UCSD-AML1 (cell line): Measurements from ENCODE around the gene ENG.
A peak's percentile ranks its signal among the peaks of the same experiment; 100 is the strongest.

ENCODE experiments used
- DNase-seq: peaks from one replicate; lab custom pipeline; 2025; ENCODE audit not compliant: unreplicated experiment; lab: John Stamatoyannopoulos, UW

ENG gene

DNA sequence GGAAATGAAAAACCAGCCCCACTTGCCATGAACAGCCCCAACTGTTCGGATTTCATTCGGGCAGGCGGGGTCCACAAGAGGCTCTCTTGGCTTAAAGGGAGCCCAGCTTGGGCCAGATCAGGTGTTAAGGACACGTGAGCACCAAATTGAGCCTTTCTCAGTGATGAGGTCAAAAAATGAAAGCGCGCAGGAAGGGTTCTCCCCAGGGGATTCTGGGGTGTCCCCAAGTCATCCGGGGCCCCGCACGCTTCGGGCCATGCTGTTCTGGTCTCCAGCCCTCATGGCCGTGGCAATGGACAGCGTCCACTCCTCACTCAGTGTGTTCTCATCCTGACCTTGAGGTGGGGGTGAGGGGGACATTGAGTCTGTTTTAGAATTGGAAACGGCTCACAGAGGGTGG is 12.1 kb upstream of the ENG start:
- DNase-seq, result no peak

DNA sequence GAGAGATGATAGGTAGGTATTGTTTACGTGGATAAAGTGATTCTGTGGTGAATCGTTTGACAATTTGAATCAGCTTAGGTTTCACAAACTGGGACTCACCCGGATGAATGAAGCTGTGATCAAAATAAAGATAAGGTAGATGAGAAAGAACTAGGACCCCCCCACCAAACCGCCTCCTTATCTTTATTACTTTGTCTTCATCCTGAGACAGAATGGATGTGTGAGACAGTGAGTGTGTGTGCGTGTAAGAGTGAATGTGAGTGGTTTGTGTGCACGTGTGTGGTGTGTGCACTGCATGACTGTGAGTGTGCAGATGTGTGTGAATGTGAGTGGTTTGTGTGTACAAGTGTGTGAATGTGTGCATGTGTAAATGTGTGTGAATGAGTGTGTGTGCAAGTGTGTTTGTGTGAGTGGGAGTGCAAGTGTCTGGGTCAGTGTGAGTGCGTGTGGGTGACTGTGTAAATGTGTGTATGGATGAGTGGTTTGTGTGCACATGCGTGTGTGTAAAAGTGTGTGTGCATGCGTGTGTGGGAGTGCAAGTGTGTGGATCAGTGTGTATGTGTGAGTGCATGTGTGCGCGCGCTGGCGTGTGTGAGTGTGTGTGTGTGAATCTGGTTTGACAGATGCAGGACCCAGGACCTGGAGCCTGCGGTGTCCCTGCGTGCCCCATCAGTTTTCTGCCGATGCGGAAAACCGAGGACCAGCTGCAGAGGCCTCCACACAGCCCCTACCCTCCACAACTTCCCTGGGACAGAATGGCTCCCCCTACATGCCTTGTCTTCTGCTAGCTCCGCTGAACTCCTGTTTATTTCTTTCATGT is 11.4 kb upstream of the ENG start:
- no peak for DNase-seq

DNA sequence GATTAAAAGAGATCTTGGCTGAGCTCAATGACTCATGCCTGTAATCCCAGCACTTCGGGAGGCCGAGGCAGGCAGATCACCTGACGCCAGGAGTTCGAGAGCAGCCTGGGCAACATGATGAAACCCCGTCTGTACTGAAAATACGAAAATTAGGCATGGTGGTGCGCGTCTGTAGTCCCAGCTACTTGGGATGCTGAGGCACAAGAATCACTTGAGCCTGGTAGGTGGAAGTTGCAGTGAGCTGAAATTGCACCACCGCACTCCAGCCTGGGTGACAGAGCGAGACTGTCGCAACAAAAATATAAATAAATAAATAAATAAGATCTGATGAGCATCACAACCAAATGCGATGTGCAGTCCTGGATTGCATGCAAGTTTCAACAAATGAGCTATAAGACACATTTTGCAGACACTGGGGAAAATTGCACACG is 8.7 kb upstream of the ENG start:
- no peak for DNase-seq

DNA sequence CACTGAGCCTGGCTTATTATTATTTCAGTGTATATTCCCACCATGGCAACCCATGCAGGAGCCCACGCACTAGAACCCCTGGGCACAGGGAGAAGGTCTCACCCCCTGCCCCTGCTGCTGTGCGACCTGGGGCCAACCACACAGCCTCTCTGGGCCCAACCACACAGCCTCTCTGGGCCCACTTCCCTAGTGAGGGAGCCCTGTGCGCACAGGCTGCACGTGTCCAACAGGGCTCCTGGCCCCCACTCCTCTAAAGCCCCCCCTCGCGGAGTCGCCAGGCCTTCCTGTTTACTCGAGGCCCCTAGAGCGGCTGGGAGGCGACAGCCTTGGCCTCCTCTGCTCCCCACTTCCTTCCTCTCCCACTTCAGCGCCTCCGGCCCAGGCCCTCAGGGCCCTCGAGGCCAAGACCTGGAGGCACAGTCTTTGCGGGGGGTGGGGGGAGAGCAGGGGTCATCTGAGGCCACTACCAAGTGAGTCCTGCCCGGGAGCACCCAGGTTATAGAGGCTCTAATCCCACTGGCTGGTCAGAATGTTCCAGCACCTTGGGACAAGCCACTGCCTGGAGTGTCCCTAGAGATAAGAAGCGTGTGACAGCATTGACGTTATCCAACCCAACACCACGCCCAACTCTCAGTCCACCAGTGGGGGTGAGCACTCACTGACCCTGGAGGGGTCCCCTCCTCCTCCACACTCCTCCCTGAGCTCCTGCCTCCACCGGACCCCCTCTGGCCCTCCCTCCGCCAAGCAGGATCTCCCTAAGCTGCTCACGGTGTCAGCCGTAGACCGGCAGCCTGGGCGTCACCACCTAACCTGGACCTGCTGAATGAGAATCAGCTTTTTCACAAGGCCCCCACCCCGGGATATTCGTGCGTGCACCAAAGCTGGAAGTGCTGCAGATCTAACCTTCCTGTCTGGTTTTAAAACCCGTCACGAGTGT is 7.9 kb upstream of the ENG start:
- DNase-seq, result peak; percentile 96

DNA sequence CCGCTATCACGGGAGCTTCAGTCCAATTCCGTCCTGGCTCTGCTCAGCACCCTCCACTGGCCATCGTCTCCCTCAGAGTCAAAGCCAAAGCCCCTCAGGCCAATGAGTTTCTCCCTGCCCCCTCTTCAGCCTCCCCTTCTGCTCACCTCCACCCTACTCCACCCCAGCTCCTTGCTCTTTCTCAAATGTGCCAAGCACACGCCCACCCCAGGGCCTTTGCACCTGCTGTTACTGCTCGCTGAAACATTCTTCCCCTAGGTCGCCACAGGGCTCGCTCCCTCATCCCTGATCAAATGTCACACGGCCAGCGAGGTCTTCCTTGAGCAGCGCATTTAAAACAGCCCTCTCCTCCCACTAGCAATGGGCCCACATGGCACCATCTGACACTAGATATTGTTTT is 6.3 kb upstream of the ENG start:
- no peak for DNase-seq

DNA sequence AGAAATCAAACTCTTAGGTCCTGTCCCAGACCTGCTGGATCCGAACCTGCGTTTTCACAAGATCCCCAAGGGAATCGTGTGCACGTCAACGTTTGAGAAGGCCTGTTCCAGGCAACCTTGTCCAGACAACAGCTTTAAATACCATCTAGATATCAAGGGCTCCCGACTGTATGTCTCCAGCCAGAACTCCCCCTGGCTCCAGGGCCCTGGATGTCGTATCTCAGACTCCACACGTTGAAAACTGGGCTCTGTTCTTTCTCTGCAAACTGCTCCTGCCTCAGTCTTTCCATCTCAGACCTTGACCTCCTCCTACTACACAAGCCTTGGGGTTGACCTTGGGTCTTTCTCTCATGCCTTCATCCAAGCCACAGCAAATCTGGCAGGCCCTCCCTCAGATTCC is 5.8 kb upstream of the ENG start:
- DNase-seq, result no peak

DNA sequence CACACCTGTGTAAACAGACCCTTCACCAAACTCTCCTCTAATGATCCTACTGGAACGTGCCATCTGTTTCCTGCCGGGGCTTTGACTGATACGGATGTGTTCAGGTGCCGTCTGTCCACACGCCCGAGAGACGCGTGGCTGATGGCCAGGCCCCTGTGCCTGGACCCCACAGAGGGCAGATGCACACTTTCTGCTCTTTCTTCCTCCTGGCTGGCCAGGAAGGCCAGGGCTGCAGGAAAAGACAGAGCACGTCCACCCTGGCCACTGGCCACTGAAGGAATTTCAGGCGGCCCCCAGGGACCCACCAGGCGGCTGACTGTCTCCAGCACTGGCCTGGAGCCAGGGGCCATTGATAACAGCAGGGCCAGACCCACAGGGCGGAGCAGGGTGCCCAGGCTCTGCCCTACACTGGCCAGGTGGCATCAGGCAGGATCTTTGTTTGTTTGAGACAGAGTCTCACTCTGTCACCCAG is 3.6 kb upstream of the ENG start:
- DNase-seq, result peak; percentile 46

DNA sequence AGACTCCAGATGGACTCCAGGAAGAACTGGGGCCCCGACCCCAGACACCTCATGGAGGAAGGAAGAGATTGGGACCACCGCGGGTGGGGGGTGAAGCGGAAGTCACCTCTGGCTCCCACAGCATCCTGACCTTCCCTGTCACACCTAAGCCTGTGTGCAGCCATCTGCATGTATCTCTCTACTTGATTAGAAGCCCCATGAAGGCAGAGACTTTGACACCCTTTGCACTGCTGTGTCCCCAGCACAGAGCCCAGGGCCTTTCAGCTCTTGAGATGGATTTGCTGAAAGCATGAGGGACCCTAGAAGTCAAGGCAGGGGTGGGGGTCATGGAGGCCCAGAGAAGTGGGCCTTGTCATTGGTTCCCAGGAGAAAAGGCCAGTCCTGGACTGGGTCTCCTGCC is 2.8 kb upstream of the ENG start:
- no peak for DNase-seq

DNA sequence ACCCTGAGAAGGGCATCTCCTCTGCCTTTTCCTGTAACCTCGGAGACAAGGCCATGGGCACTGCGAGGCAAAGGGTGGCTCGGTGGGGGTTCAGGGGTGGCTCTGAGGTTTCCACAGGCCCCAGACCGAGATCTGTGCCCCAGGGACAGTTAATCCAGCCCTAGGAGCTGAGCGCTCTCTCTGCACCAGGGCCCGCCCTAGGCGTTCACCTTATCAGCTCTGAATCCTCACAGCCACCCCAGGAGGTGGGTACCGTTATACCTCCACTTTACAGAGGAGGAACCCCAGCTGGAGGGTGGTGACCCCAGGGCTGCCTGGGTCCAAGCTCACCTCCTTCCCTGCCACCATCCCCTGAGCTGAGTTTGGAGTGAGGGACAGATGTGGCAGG is 2.3 kb upstream of the ENG start:
- no peak for DNase-seq

DNA sequence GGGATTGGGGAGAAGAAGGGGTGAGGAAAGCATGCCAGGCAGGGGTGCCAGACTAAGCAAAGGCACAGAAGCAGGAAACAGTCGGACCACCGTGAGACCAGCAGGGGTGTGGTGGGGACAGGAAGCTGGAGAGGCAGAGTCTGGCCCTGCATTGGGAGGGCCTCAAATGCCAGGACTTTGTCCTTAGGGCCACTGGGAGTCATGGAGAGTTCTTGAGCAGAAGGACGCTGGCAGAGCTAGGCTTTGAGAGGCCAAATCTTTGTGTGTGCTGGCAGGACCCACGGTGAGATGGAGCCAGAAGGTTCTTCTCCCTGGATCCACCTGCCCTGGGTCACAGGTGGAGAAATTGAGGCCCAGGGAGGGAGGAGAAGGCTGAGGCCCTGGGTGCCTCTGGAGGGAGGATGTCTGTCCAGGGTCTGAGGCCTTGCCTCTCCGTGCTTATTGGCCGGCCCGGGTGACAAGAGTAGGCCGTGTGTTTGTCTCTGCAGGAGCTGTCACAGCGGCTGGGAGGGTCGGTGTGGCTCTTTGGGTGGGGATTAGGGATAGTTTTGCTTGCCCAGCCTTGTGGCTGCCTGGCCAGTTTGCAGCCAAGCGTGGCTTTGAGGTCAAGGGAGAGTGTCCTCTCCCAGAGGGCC is 1.8 kb upstream of the ENG start:
- DNase-seq, result no peak

DNA sequence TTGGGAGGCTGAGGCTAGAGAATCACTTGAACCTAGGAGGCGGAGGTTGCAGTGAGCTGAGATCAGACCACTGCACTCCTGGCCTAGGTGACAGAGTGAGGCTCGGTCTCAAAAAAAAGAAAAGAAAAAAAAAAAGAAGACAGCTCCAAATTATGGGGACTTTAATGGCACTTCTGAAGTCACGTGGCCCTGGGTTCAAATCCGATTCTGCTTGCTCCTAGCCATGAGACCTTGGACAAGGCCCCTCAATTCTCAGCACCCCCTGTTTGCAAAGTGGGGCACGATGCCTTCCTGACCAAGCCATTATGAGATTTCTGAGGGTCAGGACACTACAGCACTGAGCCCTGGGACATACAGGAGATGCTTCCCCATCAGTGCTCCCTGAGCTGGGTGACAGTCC is 1.1 kb upstream of the ENG start:
- no peak for DNase-seq

DNA sequence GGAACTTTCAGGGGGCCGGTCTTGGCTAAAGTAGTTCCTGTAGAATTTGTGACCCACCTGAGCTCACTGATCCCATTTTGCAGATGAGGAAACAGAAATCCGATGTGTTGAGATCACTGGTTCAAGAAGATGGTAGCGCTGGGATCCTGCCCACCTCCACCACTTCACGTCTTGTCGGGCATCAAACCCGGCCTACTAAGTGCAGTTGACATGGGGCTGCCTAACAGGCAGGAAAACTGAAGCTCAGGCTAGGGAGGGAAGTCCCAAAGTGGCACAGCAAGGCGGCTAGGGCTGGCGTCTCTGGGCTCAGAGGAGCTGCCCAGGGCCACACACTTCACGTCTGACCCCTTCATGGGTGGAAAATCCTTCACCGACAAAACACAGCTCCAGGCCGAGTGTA is 502 bp upstream of the ENG start:
- no peak for DNase-seq

DNA sequence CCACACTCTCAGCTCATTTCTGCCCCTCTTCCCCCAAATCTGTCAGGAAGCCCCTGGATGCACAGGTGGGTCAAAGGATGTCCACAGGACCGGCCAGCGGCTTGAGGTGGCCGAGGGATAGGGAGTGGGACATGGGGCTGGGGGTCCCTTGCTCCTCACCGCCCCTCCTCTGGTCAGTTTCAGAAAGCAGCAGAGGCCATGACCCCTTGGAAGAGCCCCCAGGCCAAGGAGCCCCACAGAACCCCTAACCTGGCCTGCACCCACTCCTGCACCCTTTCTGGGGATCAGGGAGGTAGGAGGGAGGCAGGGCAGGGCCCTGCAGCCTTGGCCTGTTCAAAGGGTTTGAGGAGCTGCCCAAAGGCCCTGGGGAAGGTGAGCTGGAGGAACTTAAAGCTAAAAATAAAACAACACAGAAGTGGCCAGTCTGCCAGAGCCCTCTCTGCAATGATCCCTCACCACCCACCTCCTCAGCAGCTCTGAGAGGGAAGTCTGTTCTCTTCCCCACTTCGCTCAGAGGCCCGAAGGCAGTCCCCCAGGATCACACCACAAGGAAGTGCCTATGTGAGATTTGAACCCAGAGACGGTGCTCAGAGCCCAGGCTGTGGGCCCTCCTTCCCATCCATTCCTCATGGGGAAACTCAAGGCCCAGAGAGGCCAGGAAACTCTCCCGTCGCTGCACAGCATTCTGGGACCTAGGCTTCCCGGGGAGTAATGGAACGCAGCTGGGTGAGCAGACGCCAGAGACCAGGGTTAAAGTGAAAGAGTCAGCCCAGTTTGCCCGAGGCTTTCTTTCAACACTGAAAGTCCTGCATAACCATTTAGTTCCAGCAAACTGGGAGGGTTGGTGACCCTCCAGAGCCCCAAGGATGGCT is 910 bp downstream of the ENG start:
- no peak for DNase-seq

DNA sequence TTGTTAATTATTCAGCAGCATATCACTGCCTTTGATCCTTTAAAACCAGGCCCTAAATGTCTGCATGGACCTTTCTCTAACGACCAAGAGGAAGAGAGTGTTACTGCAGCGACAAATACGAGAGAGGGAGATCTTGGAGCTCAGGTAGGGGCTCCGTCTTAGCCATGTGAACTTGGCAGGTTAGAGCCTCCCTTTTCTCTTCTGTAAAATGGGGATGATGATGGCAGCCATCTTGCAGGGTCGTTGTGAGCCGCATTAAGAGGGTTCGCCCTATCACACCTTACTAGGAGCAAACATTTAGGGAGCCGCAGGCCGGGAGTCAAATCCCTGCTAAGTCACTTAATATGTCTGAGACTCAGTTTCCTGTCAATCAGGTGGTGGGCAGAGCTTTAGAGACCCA is 1.6 kb downstream of the ENG start:
- DNase-seq, result no peak

DNA sequence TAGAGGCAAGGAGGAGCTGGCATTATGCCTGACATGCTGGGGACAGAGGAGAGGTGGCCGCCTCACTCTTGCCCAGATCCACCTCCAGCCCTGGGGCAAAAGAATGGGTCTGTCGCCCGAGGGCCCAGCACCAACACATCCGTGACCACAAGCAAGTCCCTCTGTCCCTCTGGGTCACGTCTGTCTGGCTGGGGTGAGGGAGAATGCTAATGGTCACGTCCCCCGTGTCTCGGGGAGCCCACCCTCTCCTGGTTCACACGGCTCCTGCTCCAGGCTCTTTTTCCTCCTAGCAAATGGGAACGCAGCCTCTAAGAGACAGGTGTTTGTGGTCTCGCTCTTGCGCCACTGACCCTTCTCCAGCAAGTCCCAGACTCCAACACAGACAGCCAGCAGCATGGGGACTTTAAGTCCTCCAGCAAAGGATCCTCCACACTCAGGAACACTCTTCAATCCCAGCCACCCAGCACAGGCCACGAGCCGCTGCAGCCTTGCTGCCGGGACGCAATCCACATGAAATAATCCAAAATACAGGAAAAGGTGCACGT is 4.1 kb downstream of the ENG start:
- no peak for DNase-seq

DNA sequence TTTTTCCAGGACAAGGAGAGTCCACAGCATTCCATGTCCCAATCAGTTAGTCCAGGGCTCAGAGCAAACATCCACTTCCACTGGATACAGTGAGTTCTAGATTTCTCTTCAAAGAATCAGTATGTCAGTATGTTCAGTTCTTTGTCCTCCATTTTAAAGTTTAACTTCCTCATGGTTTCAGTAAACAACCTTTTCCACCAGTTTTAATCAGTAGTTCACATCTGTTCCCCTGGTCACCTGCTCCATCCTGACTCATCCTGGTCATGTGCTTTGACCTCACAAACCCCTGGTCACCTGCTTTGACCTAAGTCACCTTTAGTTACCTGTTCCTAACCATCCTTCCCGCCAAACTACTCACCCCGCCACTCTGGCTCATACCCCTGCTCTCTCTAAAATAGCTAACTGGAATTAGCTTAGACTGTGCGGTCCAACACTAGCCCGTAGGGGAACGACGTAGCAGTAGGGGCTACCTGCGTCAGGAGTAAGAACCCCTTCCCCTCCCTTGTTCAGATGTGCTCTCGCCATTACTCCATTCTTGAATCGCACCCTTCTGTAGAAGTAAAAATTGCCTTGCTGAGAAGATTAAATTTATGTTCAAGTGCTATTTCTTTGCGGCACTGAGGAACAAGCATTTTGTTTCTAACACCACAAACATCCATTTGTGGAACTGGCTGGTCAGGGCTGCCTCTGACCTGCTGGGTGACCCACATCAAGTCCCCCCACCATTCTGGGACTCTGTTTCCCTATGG is 5.5 kb downstream of the ENG start:
- no peak for DNase-seq

DNA sequence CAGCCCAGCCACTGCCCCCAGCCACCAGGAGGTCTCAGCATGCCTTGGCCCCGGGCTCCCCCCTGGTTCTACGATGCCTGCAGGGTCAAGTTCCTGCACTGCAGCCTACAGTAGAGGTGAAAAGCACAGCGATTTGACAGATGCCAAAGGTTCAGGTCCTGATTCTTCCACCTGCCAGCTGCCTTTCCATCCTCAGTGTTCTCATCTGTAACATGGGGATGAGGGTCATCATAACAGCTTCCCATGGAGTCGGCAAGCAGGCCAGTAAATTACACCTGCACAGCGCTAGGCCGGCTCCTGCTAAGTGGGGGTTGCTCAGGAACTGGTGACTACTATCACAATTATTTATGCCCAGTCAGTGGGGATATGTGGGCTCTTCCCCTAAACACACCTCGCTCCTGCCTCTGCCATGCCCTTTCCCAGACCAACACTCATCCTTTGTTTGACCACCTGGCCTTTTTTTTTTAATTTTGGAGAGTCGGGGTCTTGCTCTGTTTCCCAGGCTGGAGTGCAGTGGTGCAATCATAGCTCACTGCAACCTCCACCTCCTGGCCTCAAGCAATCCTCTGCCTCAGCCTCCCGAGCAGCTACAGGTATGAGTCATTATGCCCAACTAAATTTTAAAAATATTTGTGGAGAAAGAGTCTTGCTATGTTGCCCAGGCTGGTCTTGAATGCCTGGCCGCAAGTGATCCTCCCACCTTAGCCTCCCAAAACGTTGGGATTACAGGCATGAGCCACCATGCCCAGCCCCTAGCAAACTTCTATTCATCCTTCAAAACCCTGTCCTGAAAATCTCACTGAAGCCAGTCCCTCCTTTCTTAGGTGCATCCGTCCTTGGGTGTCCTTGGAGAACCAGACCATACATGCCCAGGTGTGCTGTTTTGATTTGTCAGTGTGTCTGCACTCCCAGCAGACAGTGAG is 6.4 kb downstream of the ENG start:
- no peak for DNase-seq

DNA sequence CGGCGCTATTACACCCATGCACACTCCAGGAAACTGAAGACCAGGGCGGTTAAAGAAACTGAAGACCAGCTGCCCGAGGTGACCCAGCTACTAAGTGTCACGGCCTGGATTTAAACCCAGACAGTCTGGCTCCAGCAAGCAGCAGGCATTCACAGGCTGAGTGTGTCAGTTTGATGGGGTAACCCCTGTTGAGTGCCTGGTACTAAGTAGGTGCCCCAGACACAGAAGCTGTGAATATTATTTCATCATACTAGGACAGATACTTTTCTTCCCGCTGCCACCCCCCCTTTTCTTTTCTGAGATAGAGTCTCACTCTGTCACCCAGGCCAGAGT is 7.3 kb downstream of the ENG start:
- no peak for DNase-seq
